Activated CD8-positive, alpha-beta memory T cell treated with anti-CD3 and anti-CD28 coated beads for 4 hours (primary cell): ENCODE results near the gene ADAM8.
"Not testable (repeated sequence)": the region's sequence is repeated elsewhere in the genome, so short reads cannot be mapped to it uniquely, and the experiment has no call there.

Experiments
- DNase-seq, 2 donors: peaks; one replicate each; pipeline ENCODE4 v3.0.0-alpha.2; 2020; ENCODE audit warnings: low read depth in 2 of 2

The ADAM8 gene

GRCh38 chr10:133231244-133231945 lies 45.3 kb downstream of the ADAM8 start:
- DNase-seq, result no peak

- DNase-seq, result no peak
Observed at GRCh38 chr10:133230387-133231195, 46.1 kb downstream of the ADAM8 start.

GRCh38 chr10:133230044-133230361 lies 46.7 kb downstream of the ADAM8 start, which contains the start of gene UTF1:
Gene UTF1 (plus strand): TSS chr10:133230217. CDS start chr10:133230289, 72 bp downstream.
- DNase-seq, result no peak

- DNase-seq, result no peak
Observed at GRCh38 chr10:133229265-133230043, 47.2 kb downstream of the ADAM8 start.

GRCh38 chr10:133227256-133227655 lies 49.4 kb downstream of the ADAM8 start:
- DNase-seq, result no peak

GRCh38 chr10:133226251-133226808 lies 50.3 kb downstream of the ADAM8 start:
- DNase-seq, result no peak

GRCh38 chr10:133225707-133226191 lies 50.9 kb downstream of the ADAM8 start:
- DNase-seq, result no peak

- DNase-seq, result no peak
Observed at GRCh38 chr10:133224756-133225372, 51.8 kb downstream of the ADAM8 start.

GRCh38 chr10:133224076-133224475 lies 52.6 kb downstream of the ADAM8 start:
- DNase-seq, result no peak

- DNase-seq, result not testable (repeated sequence)
Observed at GRCh38 chr10:133221756-133222155, 54.9 kb downstream of the ADAM8 start.

- DNase-seq, result no peak
Observed at GRCh38 chr10:133221331-133221730, 55.3 kb downstream of the ADAM8 start.

GRCh38 chr10:133219782-133220181 lies 56.9 kb downstream of the ADAM8 start:
- DNase-seq, result no peak

- DNase-seq, result no peak
Observed at GRCh38 chr10:133218891-133219290, 57.8 kb downstream of the ADAM8 start.

- DNase-seq, result no peak
Observed at GRCh38 chr10:133217800-133218589, 58.7 kb downstream of the ADAM8 start.

- DNase-seq, result no peak
Observed at GRCh38 chr10:133216776-133217175, 59.9 kb downstream of the ADAM8 start.

GRCh38 chr10:133215586-133215985 lies 61.1 kb downstream of the ADAM8 start:
- DNase-seq, result no peak

GRCh38 chr10:133214468-133215410 lies 61.9 kb downstream of the ADAM8 start:
- DNase-seq, result no peak

- no peak for DNase-seq
Observed at GRCh38 chr10:133213641-133214467, 62.8 kb downstream of the ADAM8 start.
